Neural cell (in vitro differentiated cells): ENCODE results near the gene RAB21. TPM values are rescaled to one million over a fixed set of nuclear protein-coding genes. Genes with fewer than 3 reads are reported as not detected.

ENCODE experiments used
- H2AFZ ChIP-seq: fragments of 200-600, 300-800 bp; sonication (generic), shearing (Covaris generic); 2 replicates; pipeline ENCODE4 v1.6.0; 2014; ENCODE audit warnings: low read depth, mild to moderate bottlenecking, antibody characterized with exemption, low read length, moderate library complexity
- H3F3A ChIP-seq: fragments of 200-600 bp; shearing (Covaris generic); 2 replicates; pipeline ENCODE4 v1.6.1; 2016; ENCODE audit warnings: mild to moderate bottlenecking, moderate library complexity, mixed read lengths, antibody characterized with exemption, low read length; ENCODE audit not compliant: insufficient read depth, poor library complexity, severe bottlenecking
- H3K27ac ChIP-seq: fragments of 200-600, 300-800 bp; sonication (generic), shearing (Covaris generic); 2 replicates; pipeline ENCODE4 v1.5.1; 2014; ENCODE audit warnings: mild to moderate bottlenecking, low read length, moderate library complexity
- H3K27me3 ChIP-seq: fragments of 300-800, 200-600 bp; sonication (generic), shearing (Covaris generic); 2 replicates; pipeline ENCODE4 v1.6.0; 2014; ENCODE audit warnings: mild to moderate bottlenecking, low read depth, low read length, moderate library complexity; ENCODE audit not compliant: insufficient read depth
- H3K36me3 ChIP-seq: fragments of 300-800, 200-600 bp; sonication (generic), shearing (Covaris generic); 2 replicates; pipeline ENCODE4 v1.5.1; 2014; ENCODE audit warnings: mild to moderate bottlenecking, antibody characterized with exemption, low read length, moderate library complexity; ENCODE audit not compliant: insufficient read depth
- H3K4me2 ChIP-seq: fragments of 300-800, 200-600 bp; sonication (generic), shearing (Covaris generic); 2 replicates; pipeline ENCODE4 v1.6.0; 2014; ENCODE audit warnings: mild to moderate bottlenecking, low read length
- H3K4me3 ChIP-seq: fragments of 300-800, 200-600 bp; sonication (generic), shearing (Covaris generic); 2 replicates; pipeline ENCODE4 v1.5.1; 2014; ENCODE audit warnings: mild to moderate bottlenecking, low read length, moderate library complexity
- H3K79me2 ChIP-seq: fragments of 200-600 bp; shearing (Covaris generic); replicated peaks from 2 replicates; pipeline ENCODE4 v1.6.0; 2014; ENCODE audit warnings: mild to moderate bottlenecking, low read length, moderate library complexity; ENCODE audit not compliant: insufficient read depth
- H3K9ac ChIP-seq: fragments of 300-800, 200-600 bp; sonication (generic), shearing (Covaris generic); 2 replicates; pipeline ENCODE4 v1.6.1; 2016; ENCODE audit warnings: mild to moderate bottlenecking, low read length, mixed read lengths
- H3K9me2 ChIP-seq: fragments of 200-600 bp; shearing (Covaris generic); 2 replicates; pipeline ENCODE4 v1.6.1; 2016; ENCODE audit warnings: mild to moderate bottlenecking, low read length, mixed read lengths; ENCODE audit not compliant: insufficient read depth
- H3K9me3 ChIP-seq: fragments of 200-600, 300-800 bp; sonication (generic), shearing (Covaris generic); 2 replicates; pipeline ENCODE4 v1.6.1; 2016; ENCODE audit warnings: mild to moderate bottlenecking, mixed run types, low read length, moderate library complexity, mixed read lengths
- H4K20me1 ChIP-seq: fragments of 200-600 bp; shearing (Covaris generic); 2 replicates; pipeline ENCODE4 v1.6.1; 2016; ENCODE audit warnings: mild to moderate bottlenecking, mixed run types; ENCODE audit not compliant: insufficient read depth
- CTCF ChIP-seq: fragments of 450-650 bp; IDR thresholded peaks from 2 replicates; pipeline ENCODE4 v1.5.1; 2014; ENCODE audit warnings: antibody characterized with exemption, mild to moderate bottlenecking, moderate library complexity; ENCODE audit not compliant: poor library complexity, severe bottlenecking
- EP300 ChIP-seq: fragments of 450-650 bp; conservative IDR thresholded peaks from 2 replicates; pipeline ENCODE4 v1.6.1; 2014; ENCODE audit warnings: antibody characterized with exemption, mild to moderate bottlenecking, moderate library complexity; ENCODE audit not compliant: poor library complexity, severe bottlenecking
- EZH2 ChIP-seq: fragments of 200-600, 300-800 bp; shearing (Covaris generic), sonication (generic); IDR thresholded peaks from 2 replicates; pipeline ENCODE4 v1.6.1; 2014; ENCODE audit warnings: antibody characterized with exemption, low read length, borderline replicate concordance, mild to moderate bottlenecking; ENCODE audit not compliant: insufficient read depth, poor library complexity, severe bottlenecking
- MXI1 ChIP-seq: fragments of 450-650 bp; conservative IDR thresholded peaks from 2 replicates; pipeline ENCODE4 v1.6.1; 2014; ENCODE audit warnings: antibody characterized with exemption, mild to moderate bottlenecking; ENCODE audit not compliant: poor library complexity, severe bottlenecking
- POLR2AphosphoS5 ChIP-seq: IDR thresholded peaks from 2 replicates; pipeline ENCODE4 v1.6.1; 2012
- RAD21 ChIP-seq: fragments of 450-650 bp; conservative IDR thresholded peaks from 2 replicates; pipeline ENCODE4 v1.6.1; 2014; ENCODE audit warnings: antibody characterized with exemption, mild to moderate bottlenecking, moderate library complexity
- REST ChIP-seq: IDR thresholded peaks from 2 replicates; pipeline ENCODE4 v1.6.1; 2012; ENCODE audit warnings: borderline replicate concordance
- SMC3 ChIP-seq: fragments of 450-650 bp; conservative IDR thresholded peaks from 2 replicates; pipeline ENCODE4 v1.6.1; 2014; ENCODE audit warnings: antibody characterized with exemption, mild to moderate bottlenecking, moderate library complexity; ENCODE audit not compliant: poor library complexity
- TAF1 ChIP-seq: IDR thresholded peaks from 2 replicates; pipeline ENCODE4 v1.6.1; 2012; ENCODE audit warnings: low read depth
- polyA plus RNA-seq: library from polyadenylated mRNA; depleted of rRNA; stranded (reverse); fragments of >200 nt; gene quantifications from 2 replicates; pipeline ENCODE4 v1.2.3, GENCODE V29; 2014

The RAB21 gene
- polyA plus RNA-seq, 1 donor from 2014 or later: 26.3 TPM

- Histone ChIP-seq H3K9ac (no peak overlapping the region), H3K9me2 (no peaks in the 10 kb centered on the region), H3K79me2 (peaks cover 49% of the 10 kb centered on the region), H3K4me3 (no peak overlapping the region), H3F3A (no peaks in the 10 kb centered on the region), H3K4me2 (no peak overlapping the region), H3K9me3 (peaks cover 7% of the 10 kb centered on the region), H3K27me3 (no peaks in the 10 kb centered on the region), H4K20me1 (no peaks in the 10 kb centered on the region), H3K36me3 (no peaks in the 10 kb centered on the region), H2AFZ (no peak overlapping the region), H3K27ac (no peak overlapping the region)
- TF ChIP-seq CTCF: no peak
- no peak for TF ChIP-seq EZH2
- no peak for TF ChIP-seq REST
- no peak for TF ChIP-seq EP300
These were observed 93.5 kb downstream of the RAB21 start for GRCh38 chr12:71848212-71848611.

- H3K27me3 ChIP-seq: no peaks in the 10 kb centered on the region
- H3K4me2 ChIP-seq: no peak overlapping the region
- no peaks in the 10 kb centered on the region for H4K20me1 ChIP-seq
- TF ChIP-seq MXI1 (no peak), CTCF (no peak), EZH2 (no peak), SMC3 (no peak), EP300 (no peak), POLR2AphosphoS5 (no peak), REST (no peak), RAD21 (no peak), TAF1 (no peak)
- no peaks in the 10 kb centered on the region for H3K36me3 ChIP-seq
- H3K27ac ChIP-seq: no peak overlapping the region
- H2AFZ ChIP-seq: no peak overlapping the region
- H3K9me3 ChIP-seq: peaks cover 7% of the 10 kb centered on the region
- peaks cover 39% of the 10 kb centered on the region for H3K79me2 ChIP-seq
- no peak overlapping the region for H3K4me3 ChIP-seq
- H3K9ac ChIP-seq: no peak overlapping the region
- no peaks in the 10 kb centered on the region for H3F3A ChIP-seq
- no peaks in the 10 kb centered on the region for H3K9me2 ChIP-seq
These were observed 94.6 kb downstream of the RAB21 start for GRCh38 chr12:71849109-71849851.
